Upper lobe of right lung (tissue), 1 donor: ENCODE measurements around the gene ZC3H7A. TPM values are rescaled to one million over a fixed set of nuclear protein-coding genes. Genes with fewer than 3 reads are reported as not detected.

Source experiments
- ATAC-seq: fragments of 200-7000 bp; cut with Tn5 transposase; one replicate; pipeline ENCODE4 v1.9.1; 2020; ENCODE audit warnings: mild to moderate bottlenecking, moderate library complexity
- DNase-seq: peaks from one replicate; pipeline ENCODE4 v3.0.0-alpha.2; 2020
- H3K27ac ChIP-seq: fragments of 200-600 bp; one replicate; pipeline ENCODE4 v1.8.0; 2022
- H3K27me3 ChIP-seq: fragments of 200-600 bp; one replicate; pipeline ENCODE4 v1.8.0; 2022; ENCODE audit warnings: mild to moderate bottlenecking
- H3K36me3 ChIP-seq: fragments of 200-600 bp; one replicate; pipeline ENCODE4 v1.8.0; 2022
- H3K4me1 ChIP-seq: fragments of 200-600 bp; one replicate; pipeline ENCODE4 v1.8.0; 2022
- H3K4me3 ChIP-seq: fragments of 200-600 bp; one replicate; pipeline ENCODE4 v1.8.0; 2022; ENCODE audit warnings: mild to moderate bottlenecking
- H3K9me3 ChIP-seq: fragments of 200-600 bp; one replicate; pipeline ENCODE4 v1.8.0; 2022
- CTCF ChIP-seq: fragments of 200-600 bp; IDR thresholded peaks from one replicate; pipeline ENCODE4 v1.8.0; 2022; ENCODE audit warnings: antibody characterized with exemption
- intact Hi-C: fragments of 100-400 bp; cut with DNase I; formaldehyde crosslinking; loops from one replicate; pipeline ENCODE4 v1.11.0; 2022
- total RNA-seq: library from RNA; stranded (reverse); fragmentation: NEBNext Ultra II Directional; extraction: Animal tissue kit (Norgen Biotek cat#: 25700); gene quantifications from one replicate; pipeline ENCODE4 v1.2.1, GENCODE V29; 2021
- donor health status: DM: no; HTN: yes; CAD: no; lungs with severe emphysema.

ZC3H7A gene
- total RNA-seq, 1 donor from 2014 or later: 71.2 TPM

- DNase-seq (no peak), ATAC-seq (no peak)
- Histone ChIP-seq H3K4me1 (peaks cover 2% of the 10 kb centered on the region), H3K4me3 (no peak overlapping the region), H3K36me3 (peaks cover 58% of the 10 kb centered on the region), H3K27ac (no peak overlapping the region), H3K9me3 (no peaks in the 10 kb centered on the region), H3K27me3 (no peaks in the 10 kb centered on the region)
- TF ChIP-seq CTCF: no peak
- intact Hi-C loops: no loop called here
These were observed 48.4 kb downstream of the ZC3H7A start for GRCh38 chr16:11748404-11749254.

- peaks cover 8% of the 10 kb centered on the region for H3K4me1 ChIP-seq
- no peak overlapping the region for H3K27ac ChIP-seq
- no peak overlapping the region for H3K4me3 ChIP-seq
- no peaks in the 10 kb centered on the region for H3K9me3 ChIP-seq
- intact Hi-C loops: no loop called here
- no peak for TF ChIP-seq CTCF
- ATAC-seq (no peak), DNase-seq (no peak)
- peaks cover 52% of the 10 kb centered on the region for H3K36me3 ChIP-seq
- H3K27me3 ChIP-seq: no peaks in the 10 kb centered on the region
These were observed 49.1 kb downstream of the ZC3H7A start for GRCh38 chr16:11747949-11748403.

- ATAC-seq (no peak), DNase-seq (no peak)
- intact Hi-C loops: no loop called here
- no peaks in the 10 kb centered on the region for H3K9me3 ChIP-seq
- peak overlapping the region; percentile 95 for H3K27ac ChIP-seq
- no peaks in the 10 kb centered on the region for H3K27me3 ChIP-seq
- TF ChIP-seq CTCF: no peak
- peaks cover 31% of the 10 kb centered on the region for H3K4me1 ChIP-seq
- H3K4me3 ChIP-seq: no peak overlapping the region
- peaks cover 13% of the 10 kb centered on the region for H3K36me3 ChIP-seq
These were observed 53.0 kb downstream of the ZC3H7A start for GRCh38 chr16:11744075-11744470.

GRCh38 chr16:11743308-11744074 is 53.6 kb downstream of the ZC3H7A start:
- ATAC-seq (peak; percentile 39), DNase-seq (peak; percentile 77)
- Histone ChIP-seq H3K27ac (peak overlapping the region; percentile 95), H3K4me3 (peak overlapping the region; percentile 82), H3K36me3 (peaks cover 8% of the 10 kb centered on the region), H3K4me1 (peaks cover 35% of the 10 kb centered on the region), H3K27me3 (no peaks in the 10 kb centered on the region), H3K9me3 (no peaks in the 10 kb centered on the region)
- TF ChIP-seq CTCF: no peak
- intact Hi-C loops: no loop called here

GRCh38 chr16:11742536-11743307 is 54.3 kb downstream of the ZC3H7A start, which contains the start of gene TXNDC11:
TXNDC11 (minus strand) TSS chr16:11742857; CDS start chr16:11742730, 127 bp downstream.
- Histone ChIP-seq H3K27ac (peak within 1 kb of the TSS; percentile 95), H3K4me3 (peak within 1 kb of the TSS; percentile 82), H3K9me3 (no peaks in the 10 kb centered on the region), H3K36me3 (peaks cover 9% of the 10 kb centered on the region), H3K4me1 (peaks cover 43% of the 10 kb centered on the region), H3K27me3 (no peaks in the 10 kb centered on the region)
- intact Hi-C loops: no loop called here
- ATAC-seq: peak; percentile 97
- no peak for TF ChIP-seq CTCF
- DNase-seq: peak; percentile 100
